Activated B cell treated with CpG ODN at 0.5 μM for 24 hours (primary cell): ENCODE data around the gene CD81. TPM values are rescaled to one million over a fixed set of nuclear protein-coding genes. Genes with fewer than 3 reads are reported as not detected.
A peak's percentile ranks its signal among the peaks of the same experiment; 100 is the strongest.

Experiments used
- ATAC-seq: fragments of 200-7000 bp; cut with Tn5 transposase; one replicate; pipeline ENCODE4 v1.10.0; 2021; ENCODE audit warnings: low read depth, mild to moderate bottlenecking, moderate library complexity
- CTCF ChIA-PET: fragments of 350-600 bp; sonication (Branson Sonifier 250); formaldehyde crosslinking; loops from one replicate; lab custom pipeline; 2021; ENCODE audit warnings: antibody characterized with exemption; lab: Charles Lee
- POLR2A ChIA-PET: fragments of 350-600 bp; sonication (Branson Sonifier 250); formaldehyde crosslinking; loops from one replicate; lab custom pipeline; 2021; ENCODE audit warnings: antibody characterized with exemption; lab: Charles Lee
- DNase-seq: peaks from one replicate; pipeline ENCODE4 v3.0.0; 2022
- H3K27ac Mint-ChIP-seq: one replicate; pipeline ENCODE4 v1.8.0; 2020; ENCODE audit warnings: mixed read lengths
- H3K27me3 Mint-ChIP-seq: one replicate; pipeline ENCODE4 v1.8.0; 2021; ENCODE audit warnings: mixed read lengths
- H3K36me3 Mint-ChIP-seq: one replicate; pipeline ENCODE4 v1.8.0; 2021; ENCODE audit warnings: low read depth, mixed read lengths
- H3K4me1 Mint-ChIP-seq: one replicate; pipeline ENCODE4 v1.8.0; 2021; ENCODE audit warnings: mixed read lengths
- H3K4me3 Mint-ChIP-seq: one replicate; pipeline ENCODE4 v1.8.0; 2020; ENCODE audit warnings: mild to moderate bottlenecking, mixed read lengths
- H3K9me3 Mint-ChIP-seq: one replicate; pipeline ENCODE4 v1.8.0; 2020; ENCODE audit warnings: mixed read lengths
- intact Hi-C: fragments of 100-400 bp; cut with micrococcal nuclease; formaldehyde crosslinking; loops from one replicate; pipeline ENCODE4 v1.15.1; 2024
- total RNA-seq: library from RNA; stranded (reverse); gene quantifications from 2 replicates; pipeline ENCODE4 v1.2.3, GENCODE V29; 2022
- TF ChIP-seq, protein P1 (sequence below): fragments of 200-600 bp; IDR thresholded peaks from one replicate; pipeline ENCODE4 v1.8.0; 2022; ENCODE audit warnings: antibody characterized with exemption, mild to moderate bottlenecking

Gene CD81
- total RNA-seq, 1 donor from 2014 or later: 132 TPM

DNA sequence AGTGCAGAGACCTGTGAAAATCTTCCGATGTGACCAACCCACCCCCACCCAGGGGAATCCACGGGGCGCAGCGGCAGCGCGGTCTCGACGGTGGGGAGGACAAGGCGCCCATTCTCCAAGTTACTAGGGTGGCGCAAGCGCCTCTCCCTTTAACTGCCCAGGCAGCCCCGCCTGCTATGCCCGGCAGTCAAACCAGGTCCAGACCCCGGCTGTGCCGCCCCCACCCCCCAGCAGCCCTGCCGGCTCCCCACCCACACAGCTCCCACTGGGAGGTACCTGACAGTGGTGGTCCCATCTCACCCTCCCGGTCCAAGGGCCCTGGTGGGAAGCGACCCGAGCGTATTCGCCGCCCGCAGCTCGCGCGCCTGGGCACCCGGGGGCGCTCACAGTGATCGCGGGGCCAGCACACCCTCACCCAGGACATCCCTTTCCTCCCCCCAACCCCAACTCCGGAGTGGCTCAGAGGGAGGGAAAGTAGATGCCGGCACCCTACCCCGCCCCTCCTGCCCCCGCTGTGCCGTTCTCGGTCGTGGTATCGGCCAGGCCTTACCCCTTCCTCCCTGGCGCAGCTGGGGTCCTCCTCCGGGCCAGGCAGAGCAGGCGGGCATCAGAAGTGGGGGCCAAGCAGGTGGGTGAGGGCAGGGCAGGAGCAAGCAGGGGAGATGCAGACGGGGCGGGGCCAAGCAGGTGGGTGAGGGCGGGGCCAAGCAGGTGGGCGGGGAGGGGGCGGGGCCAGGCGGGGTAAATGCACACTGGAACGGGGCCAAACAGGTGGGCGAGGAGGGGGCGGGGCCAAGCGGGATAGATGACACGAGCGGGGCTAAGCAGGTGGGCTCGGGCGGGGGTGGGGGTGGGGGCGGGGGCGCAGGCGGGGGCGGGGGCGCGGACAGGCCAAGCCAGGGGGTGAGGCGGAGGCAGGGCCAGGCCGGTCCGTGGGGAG, 67.0 kb downstream of the CD81 start, which contains the start of gene TRPM5:
Gene TRPM5 (minus strand): TSS at position 634 of the 940 bp plus-strand sequence. CDS start 21,478 bp downstream, outside the sequence.
- CTCF ChIA-PET: interaction anchor here (1.0 to 1.5 kb wide), 2 partner anchors 87 to 89 kb away, joined by 3 to 4 read pairs; no protein-coding TSS in a partner anchor

DNA sequence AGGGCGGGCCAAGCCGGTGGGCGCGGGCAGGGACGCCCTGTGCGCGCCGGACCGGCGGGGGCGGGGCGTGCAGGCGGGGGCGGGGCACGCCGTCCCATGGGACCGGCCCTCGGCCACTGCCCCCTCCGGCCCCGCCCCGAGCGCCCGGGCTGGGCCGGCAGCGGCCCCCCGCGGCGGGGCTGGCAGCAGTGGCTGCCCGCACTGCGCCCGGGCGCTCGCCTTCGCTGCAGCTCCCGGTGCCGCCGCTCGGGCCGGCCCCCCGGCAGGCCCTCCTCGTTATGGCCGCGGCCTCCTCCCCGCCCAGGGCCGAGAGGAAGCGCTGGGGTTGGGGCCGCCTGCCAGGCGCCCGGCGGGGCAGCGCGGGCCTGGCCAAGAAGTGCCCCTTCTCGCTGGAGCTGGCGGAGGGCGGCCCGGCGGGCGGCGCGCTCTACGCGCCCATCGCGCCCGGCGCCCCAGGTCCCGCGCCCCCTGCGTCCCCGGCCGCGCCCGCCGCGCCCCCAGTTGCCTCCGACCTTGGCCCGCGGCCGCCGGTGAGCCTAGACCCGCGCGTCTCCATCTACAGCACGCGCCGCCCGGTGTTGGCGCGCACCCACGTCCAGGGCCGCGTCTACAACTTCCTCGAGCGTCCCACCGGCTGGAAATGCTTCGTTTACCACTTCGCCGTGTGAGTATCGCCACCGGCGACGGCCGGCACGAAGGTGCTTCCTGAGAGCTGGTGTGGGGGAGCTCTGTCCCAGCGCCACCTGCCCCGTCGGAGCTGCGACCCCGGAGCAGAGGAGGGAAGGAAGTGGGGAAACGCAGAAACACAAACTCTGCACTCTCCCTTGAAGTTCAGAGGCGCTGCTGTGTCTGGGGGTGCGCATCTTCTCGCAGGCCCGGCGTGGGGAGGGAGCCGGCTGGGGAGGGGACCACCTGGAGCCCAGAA, 68.0 kb downstream of the CD81 start, which contains the start of gene KCNQ1:
Gene KCNQ1 (plus strand): TSS at position 188 of the 925 bp plus-strand sequence. CDS start 91 bp downstream, at position 279.
- DNase-seq: peak; percentile 71
- CTCF ChIA-PET: interaction anchor here (1.5 kb wide), 1 partner anchor 86 kb away, joined by 3 read pairs; no protein-coding TSS in a partner anchor
- H3K36me3 Mint-ChIP-seq: peaks cover under 1% of the 10 kb centered on the region
- TF ChIP-seq, protein P1, sequence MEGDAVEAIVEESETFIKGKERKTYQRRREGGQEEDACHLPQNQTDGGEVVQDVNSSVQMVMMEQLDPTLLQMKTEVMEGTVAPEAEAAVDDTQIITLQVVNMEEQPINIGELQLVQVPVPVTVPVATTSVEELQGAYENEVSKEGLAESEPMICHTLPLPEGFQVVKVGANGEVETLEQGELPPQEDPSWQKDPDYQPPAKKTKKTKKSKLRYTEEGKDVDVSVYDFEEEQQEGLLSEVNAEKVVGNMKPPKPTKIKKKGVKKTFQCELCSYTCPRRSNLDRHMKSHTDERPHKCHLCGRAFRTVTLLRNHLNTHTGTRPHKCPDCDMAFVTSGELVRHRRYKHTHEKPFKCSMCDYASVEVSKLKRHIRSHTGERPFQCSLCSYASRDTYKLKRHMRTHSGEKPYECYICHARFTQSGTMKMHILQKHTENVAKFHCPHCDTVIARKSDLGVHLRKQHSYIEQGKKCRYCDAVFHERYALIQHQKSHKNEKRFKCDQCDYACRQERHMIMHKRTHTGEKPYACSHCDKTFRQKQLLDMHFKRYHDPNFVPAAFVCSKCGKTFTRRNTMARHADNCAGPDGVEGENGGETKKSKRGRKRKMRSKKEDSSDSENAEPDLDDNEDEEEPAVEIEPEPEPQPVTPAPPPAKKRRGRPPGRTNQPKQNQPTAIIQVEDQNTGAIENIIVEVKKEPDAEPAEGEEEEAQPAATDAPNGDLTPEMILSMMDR: no peak
- intact Hi-C loops: loop anchor here (5.0 to 10.0 kb wide), 2 partner anchors 442 to 550 kb away; partner anchors contain the start of genes CDKN1C and NAP1L4
- peaks cover 38% of the 10 kb centered on the region for H3K4me1 Mint-ChIP-seq
- H3K9me3 Mint-ChIP-seq: no peaks in the 10 kb centered on the region
- peak within 1 kb of the TSS; percentile 65 for H3K27ac Mint-ChIP-seq
- no peaks in the 10 kb centered on the region for H3K27me3 Mint-ChIP-seq
- peak; percentile 85 for ATAC-seq
- peak within 1 kb of the TSS; percentile 85 for H3K4me3 Mint-ChIP-seq
- POLR2A ChIA-PET: interaction anchor here (0.5 to 1.1 kb wide), 5 partner anchors 45 to 454 kb away, joined by 3 to 5 read pairs (median 3); partner anchors contain the start of gene TSSC4

More for the DNA sequence above, 67.0 kb downstream of the CD81 start, which contains the start of gene TRPM5:
- Mint-ChIP-seq H3K36me3 (no peaks in the 10 kb centered on the region), H3K27me3 (no peaks in the 10 kb centered on the region), H3K9me3 (peaks cover 3% of the 10 kb centered on the region), H3K4me3 (peak within 1 kb of the TSS; percentile 85), H3K4me1 (peaks cover 38% of the 10 kb centered on the region), H3K27ac (peak within 1 kb of the TSS; percentile 65)
- POLR2A ChIA-PET: interaction anchor here (1.0 kb wide), 1 partner anchor 82 kb away, joined by 3 read pairs; no protein-coding TSS in a partner anchor
- DNase-seq (peak; percentile 66), ATAC-seq (peak; percentile 56)
- intact Hi-C loops: loop anchor here (5.0 to 10.0 kb wide), 2 partner anchors 443 to 551 kb away; partner anchors contain the start of genes CDKN1C and NAP1L4
- TF ChIP-seq, protein P1: no peak

DNA sequence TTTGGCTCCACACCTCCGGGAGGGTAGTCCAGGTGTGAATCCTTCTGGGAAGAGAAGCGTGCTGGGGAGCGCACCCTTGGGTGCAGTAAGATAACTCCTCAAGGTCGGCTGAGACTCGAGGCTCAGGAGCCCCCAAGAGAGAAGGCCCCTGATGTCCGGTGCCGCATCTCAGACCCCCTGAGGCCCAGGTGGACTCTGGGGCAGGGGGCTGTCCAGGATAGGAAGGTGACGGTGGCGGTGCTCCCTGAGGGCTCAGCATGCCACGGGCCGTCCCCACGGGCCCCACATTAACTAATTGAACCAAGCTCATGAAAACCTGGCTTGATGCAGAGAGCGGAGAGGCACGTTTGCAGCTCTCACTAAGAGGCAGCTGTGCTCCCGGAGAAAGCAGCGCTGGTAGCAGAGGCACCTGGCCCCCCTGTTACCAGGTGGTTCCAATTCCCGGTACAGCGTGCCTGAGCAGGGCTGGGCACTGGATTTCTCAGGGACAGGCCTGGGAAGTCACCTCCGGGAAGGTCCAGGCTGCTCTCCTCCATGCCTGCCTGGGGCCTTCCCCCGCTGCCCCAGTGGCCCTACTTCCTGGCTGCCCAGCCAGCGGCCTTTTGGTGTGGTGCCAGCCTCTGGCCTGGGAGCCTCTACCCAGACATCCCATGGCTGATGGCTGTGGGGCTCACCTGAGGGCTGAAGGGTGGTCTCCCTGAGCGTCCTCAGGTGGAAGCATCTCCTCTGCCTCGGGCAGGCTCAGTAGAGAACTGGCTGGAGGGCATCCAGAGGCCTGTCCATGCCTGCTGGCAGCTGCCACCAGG, 68.8 kb downstream of the CD81 start:
- TF ChIP-seq, protein P1: no peak
- Mint-ChIP-seq H3K36me3 (peaks cover 3% of the 10 kb centered on the region), H3K9me3 (no peaks in the 10 kb centered on the region), H3K4me1 (peaks cover 41% of the 10 kb centered on the region), H3K4me3 (peak overlapping the region; percentile 85), H3K27ac (no peak overlapping the region), H3K27me3 (no peaks in the 10 kb centered on the region)
- ChIA-PET POLR2A (interaction anchor here (0.5 to 1.1 kb wide), 4 partner anchors 45 to 453 kb away, joined by 3 to 5 read pairs (median 3); partner anchors contain the start of gene TSSC4), CTCF (interaction anchor here (1.5 kb wide), 1 partner anchor 85 kb away, joined by 3 read pairs; no protein-coding TSS in a partner anchor)
- DNase-seq: no peak
- no peak for ATAC-seq
- intact Hi-C loops: loop anchor here (2.0 to 10.0 kb wide), 2 partner anchors 17 to 549 kb away; partner anchors contain the start of gene NAP1L4
